Ovary (tissue), 9 donors: ENCODE data around the gene SUMF1. TPM values are rescaled to one million over a fixed set of nuclear protein-coding genes. Genes with fewer than 3 reads are reported as not detected.

Experiments used
- DNase-seq, 5 donors: peaks; one replicate each; pipeline ENCODE4 v3.0.0-alpha.2; 2019 to 2020
- H3K27ac ChIP-seq, 2 donors: fragments of 200-600 bp; one replicate each; pipeline versions ENCODE4 v1.5.1 to v1.8.0; 2019 to 2022
- H3K27me3 ChIP-seq: fragments of 200-600 bp; one replicate; pipeline ENCODE4 v1.8.0; 2022
- H3K36me3 ChIP-seq: fragments of 200-600 bp; sonication (generic); one replicate; pipeline ENCODE4 v1.5.1; 2019
- H3K4me1 ChIP-seq: one replicate; pipeline ENCODE4 v1.8.1; 2013; ENCODE audit warnings: mild to moderate bottlenecking, moderate library complexity; ENCODE audit not compliant: insufficient read depth
- H3K4me3 ChIP-seq: fragments of 200-600 bp; sonication (generic); one replicate; pipeline ENCODE4 v1.5.1; 2017
- H3K9me3 ChIP-seq, 2 donors: fragments of 200-600 bp in 1 of 2; sonication (generic) in 1 of 2; one replicate each; pipeline versions ENCODE4 v1.5.1 to v1.8.1; 2013 to 2019; ENCODE audit warnings: mild to moderate bottlenecking in 1 of 2, moderate library complexity in 1 of 2
- EP300 ChIP-seq: sonication (generic); formaldehyde crosslinking; IDR thresholded peaks from one replicate; pipeline ENCODE4 v1.6.1; 2017; ENCODE audit warnings: antibody characterized with exemption
- POLR2A ChIP-seq: fragments of 450-650 bp; IDR thresholded peaks from one replicate; pipeline ENCODE4 v1.6.1; 2017; ENCODE audit warnings: antibody characterized with exemption, mild to moderate bottlenecking, moderate library complexity
- WGBS, 3 donors: extraction: QIAGEN DNeasy Blood & Tissue Kit in 1 of 3; methylation state at CpG; one replicate each; pipeline versions ENCODE4 v1.1.5 to v1.1.7; 2013 to 2017; 5-methylcytosine and 5-hydroxymethylcytosine counted together
- intact Hi-C, 4 donors: fragments of 100-400 bp; cut with DNase I; formaldehyde crosslinking; loops; one replicate each; pipeline versions ENCODE4 v1.11.0 to v1.15.1; 2022 to 2023
- polyA plus RNA-seq, 2 donors: library from polyadenylated mRNA; stranded (reverse); fragments of 200-250 nt in 1 of 2; fragments of 350-450 nt in 1 of 2; fragmentation: Illumina TruSeq in 1 of 2; extraction: RNeasy Lipid Tissue Mini Kit (QIAGEN cat#74804) in 1 of 2; gene quantifications; one replicate each; pipeline ENCODE4 v1.2.3, GENCODE V29; 2013 to 2014
- total RNA-seq, 7 donors: library from RNA; depleted of rRNA in 2 of 7; stranded (reverse); fragments of >200 nt in 2 of 7; fragmentation: NEBNext Ultra II Directional in 3 of 7; extraction: Animal tissue kit (Norgen Biotek cat#: 25700) in 3 of 7; gene quantifications; one replicate each; pipeline versions ENCODE4 v1.1.0 to v1.2.4, GENCODE V29; 2016 to 2023
- TF ChIP-seq, protein P1 (sequence below), 3 donors: fragments of 450-650 bp in 2 of 3; fragments of 200-600 bp in 1 of 3; IDR thresholded peaks; one replicate each; pipeline versions ENCODE4 v1.5.1 to v1.8.0; 2016 to 2022; ENCODE audit warnings: antibody characterized with exemption in 3 of 3, mild to moderate bottlenecking in 1 of 3
- donor health status: DM: no; HTN: no; CAD: no; lungs with moderate emphysema.
- donor health status: DM: no; HTN: no; CAD: no.
- donor health status: Bipolar disorder and iron deficiency.
- donor health status: DM: yes; HTN: yes; CAD: no.
- donor health status: DM: no; HTN: no; CAD: no.
- donor health status: DM: yes; HTN: yes; CAD: no.

Gene SUMF1
- total and polyA plus RNA-seq, 9 donors, result 17.6 to 57.2 (median 24.7) TPM

- H3K9me3 ChIP-seq, result no peaks in the 10 kb centered on the region
- H3K36me3 ChIP-seq, result no peaks in the 10 kb centered on the region
- TF ChIP-seq, protein P1, sequence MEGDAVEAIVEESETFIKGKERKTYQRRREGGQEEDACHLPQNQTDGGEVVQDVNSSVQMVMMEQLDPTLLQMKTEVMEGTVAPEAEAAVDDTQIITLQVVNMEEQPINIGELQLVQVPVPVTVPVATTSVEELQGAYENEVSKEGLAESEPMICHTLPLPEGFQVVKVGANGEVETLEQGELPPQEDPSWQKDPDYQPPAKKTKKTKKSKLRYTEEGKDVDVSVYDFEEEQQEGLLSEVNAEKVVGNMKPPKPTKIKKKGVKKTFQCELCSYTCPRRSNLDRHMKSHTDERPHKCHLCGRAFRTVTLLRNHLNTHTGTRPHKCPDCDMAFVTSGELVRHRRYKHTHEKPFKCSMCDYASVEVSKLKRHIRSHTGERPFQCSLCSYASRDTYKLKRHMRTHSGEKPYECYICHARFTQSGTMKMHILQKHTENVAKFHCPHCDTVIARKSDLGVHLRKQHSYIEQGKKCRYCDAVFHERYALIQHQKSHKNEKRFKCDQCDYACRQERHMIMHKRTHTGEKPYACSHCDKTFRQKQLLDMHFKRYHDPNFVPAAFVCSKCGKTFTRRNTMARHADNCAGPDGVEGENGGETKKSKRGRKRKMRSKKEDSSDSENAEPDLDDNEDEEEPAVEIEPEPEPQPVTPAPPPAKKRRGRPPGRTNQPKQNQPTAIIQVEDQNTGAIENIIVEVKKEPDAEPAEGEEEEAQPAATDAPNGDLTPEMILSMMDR (IDR thresholded peaks at IDR 0.05), result no peak
- no peak for TF ChIP-seq EP300
- TF ChIP-seq POLR2A, result no peak
- no peak overlapping the region for H3K4me3 ChIP-seq
- H3K27ac ChIP-seq, result no peak overlapping the region
- DNase-seq, result no peak
- WGBS, 3 donors, result 41 to 65% (median 43%) methylated on average over 12 of the region's 12 CpGs
- H3K27me3 ChIP-seq, result no peaks in the 10 kb centered on the region
- intact Hi-C loops, result loop anchor here (10.0 kb wide), 3 partner anchors 135 to 275 kb away; partner anchors contain the start of gene ITPR1 (in 2 of the 4)
- peaks cover 24% of the 10 kb centered on the region for H3K4me1 ChIP-seq
These were observed 107.1 kb downstream of the SUMF1 start for GRCh38 chr3:4359805-4360502.

GRCh38 chr3:4358273-4358672 lies 108.8 kb downstream of the SUMF1 start:
- H3K27ac ChIP-seq, result no peak overlapping the region
- H3K27me3 ChIP-seq, result no peaks in the 10 kb centered on the region
- no peak overlapping the region for H3K4me3 ChIP-seq
- no peaks in the 10 kb centered on the region for H3K36me3 ChIP-seq
- 22 to 32% (median 30%) methylated on average over 4 of the region's 4 CpGs for whole genome bisulfite sequencing, 3 donors
- DNase-seq, result no peak
- no peaks in the 10 kb centered on the region for H3K9me3 ChIP-seq
- H3K4me1 ChIP-seq, result peaks cover 26% of the 10 kb centered on the region
- intact Hi-C loops, result loop anchor here (10.0 kb wide), 3 partner anchors 137 to 277 kb away; partner anchors contain the start of gene ITPR1 (in 2 of the 4)
- no peak for TF ChIP-seq EP300
- TF ChIP-seq, protein P1 (IDR thresholded peaks at IDR 0.05), result no peak
- no peak for TF ChIP-seq POLR2A

DNA sequence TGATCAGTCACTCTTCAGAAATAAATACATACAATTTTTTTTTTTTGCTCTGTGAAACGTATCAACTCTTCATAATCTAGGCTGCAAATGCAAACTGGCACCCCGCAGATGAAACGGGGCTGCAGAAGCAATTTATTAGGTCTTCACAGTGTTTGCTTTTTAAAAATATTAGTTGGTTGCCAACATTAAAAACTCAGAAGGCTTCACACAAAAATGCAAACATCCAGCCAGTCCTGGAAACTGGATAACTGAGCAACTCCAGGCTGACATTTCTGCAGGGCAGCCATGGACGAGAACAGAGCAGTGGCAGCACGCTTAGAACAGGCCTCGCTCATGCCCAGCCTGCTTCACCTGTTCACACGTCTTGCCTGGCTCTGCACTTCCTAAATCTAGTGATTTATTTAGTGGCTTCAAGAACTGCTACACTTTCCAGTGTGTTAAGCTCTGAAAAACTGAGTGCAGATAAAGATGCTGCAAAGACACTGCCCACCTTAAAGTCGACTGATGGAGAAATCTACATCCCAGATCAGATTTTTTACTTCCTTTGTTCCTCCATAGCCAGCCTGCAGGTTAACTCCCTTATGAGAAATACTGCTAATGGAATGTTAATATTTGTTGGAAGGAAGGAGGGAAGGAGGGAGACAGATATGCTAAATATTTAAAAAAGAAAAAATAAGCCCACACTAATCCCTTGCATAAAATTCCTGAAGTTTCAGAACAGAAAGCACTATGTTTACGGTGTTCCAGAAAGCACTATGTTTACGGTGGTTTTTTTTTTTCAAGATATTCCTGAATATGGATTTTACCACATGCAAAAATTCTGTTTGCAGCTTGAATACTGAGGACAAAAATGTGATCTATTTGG lies 110.3 kb downstream of the SUMF1 start:
- no peaks in the 10 kb centered on the region for H3K27me3 ChIP-seq
- H3K36me3 ChIP-seq, result no peaks in the 10 kb centered on the region
- WGBS, 3 donors, result 13 to 20% (median 17%) methylated on average over 10 of the region's 10 CpGs
- DNase-seq, result no peak
- H3K4me1 ChIP-seq, result peaks cover 26% of the 10 kb centered on the region
- TF ChIP-seq, protein P1 (IDR thresholded peaks at IDR 0.05), result no peak
- TF ChIP-seq POLR2A, result no peak
- intact Hi-C loops, result loop anchor here (10.0 kb wide), 3 partner anchors 138 to 278 kb away; partner anchors contain the start of gene ITPR1 (in 2 of the 4)
- H3K4me3 ChIP-seq, result no peak overlapping the region
- H3K27ac ChIP-seq, result no peak overlapping the region
- no peaks in the 10 kb centered on the region for H3K9me3 ChIP-seq

DNA sequence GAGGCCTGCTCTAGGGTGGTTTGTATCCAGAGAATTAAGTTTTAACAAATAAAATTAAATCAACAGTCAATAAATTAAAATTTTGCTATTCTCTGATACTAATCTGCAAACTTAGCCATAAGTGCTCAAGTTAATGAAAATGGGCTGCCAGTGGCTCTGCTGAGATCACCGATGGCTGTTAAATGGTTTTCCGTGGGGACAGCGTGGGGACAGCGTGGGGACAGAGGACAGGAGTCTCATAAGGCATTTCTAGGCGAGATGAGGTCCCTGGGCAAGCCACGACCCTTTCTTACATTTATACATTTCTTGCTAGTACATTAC lies 110.9 kb downstream of the SUMF1 start:
- no peaks in the 10 kb centered on the region for H3K36me3 ChIP-seq
- 54 to 73% (median 58%) methylated on average over 6 of the region's 6 CpGs for WGBS, 3 donors
- H3K27ac ChIP-seq, result no peak overlapping the region
- DNase-seq, result no peak
- TF ChIP-seq, protein P1 (IDR thresholded peaks at IDR 0.05), result no peak
- no peak for TF ChIP-seq POLR2A
- TF ChIP-seq EP300, result no peak
- intact Hi-C loops, result loop anchor here (10.0 kb wide), 3 partner anchors 139 to 279 kb away; partner anchors contain the start of gene ITPR1 (in 2 of the 4)
- no peaks in the 10 kb centered on the region for H3K9me3 ChIP-seq
- H3K4me3 ChIP-seq, result no peak overlapping the region
- peaks cover 26% of the 10 kb centered on the region for H3K4me1 ChIP-seq
- no peaks in the 10 kb centered on the region for H3K27me3 ChIP-seq
